HG02610 (cell line): ENCODE data around the gene PPP1CB.

Experiments
- ATAC-seq: cut with Tn5 transposase; IDR thresholded peaks from one replicate; pipeline ENCODE4 v1.9.1; 2021; ENCODE audit warnings: mild to moderate bottlenecking, moderate library complexity; ENCODE audit not compliant: unreplicated experiment

The PPP1CB gene

GRCh38 chr2:28842042-28842441, 90.4 kb downstream of the PPP1CB start:
- no peak for ATAC-seq
